Measurements from ENCODE around the gene ZNF227.

- TF ChIP-seq CTCF (optimal IDR thresholded peaks at IDR 0.05 in 1 of 3, IDR thresholded peaks at IDR 0.05 in 1 of 3, conservative IDR thresholded peaks at IDR 0.05 in 1 of 3; ENCODE audit: extremely low read depth in 1 of 3, insufficient read depth in 2 of 3, low read length in 3 of 3), result no peak
- TF ChIP-seq EZH2 (IDR thresholded peaks at IDR 0.05; ENCODE audit: low read length), result no peak
These were observed 48.5 kb downstream of the ZNF227 start for GRCh38 chr19:44260695-44261446.

Measured in keratinocyte (primary cell).